Thyroid gland (tissue), 4 donors: Measurements from ENCODE around the gene TGM5. TPM values are rescaled to one million over a fixed set of nuclear protein-coding genes. Genes with fewer than 3 reads are reported as not detected.

Experiments used
- DNase-seq, 2 donors: peaks; one replicate each; pipeline ENCODE4 v3.0.0-alpha.2; 2019
- H3K27ac ChIP-seq, 3 donors: fragments of 200-600 bp; sonication (generic); 1 replicate in 2 of 3; 2 replicates in 1 of 3; pipeline ENCODE4 v1.5.1; 2016 to 2019; ENCODE audit warnings: mild to moderate bottlenecking in 1 of 3, moderate library complexity in 1 of 3
- H3K27me3 ChIP-seq: fragments of 200-600 bp; sonication (generic); one replicate; pipeline ENCODE4 v1.5.1; 2019
- H3K36me3 ChIP-seq, 2 donors: fragments of 200-600 bp; sonication (generic); one replicate each; pipeline ENCODE4 v1.5.1; 2016 to 2019
- H3K4me1 ChIP-seq, 2 donors: fragments of 200-600 bp; sonication (generic); one replicate each; pipeline ENCODE4 v1.5.1; 2017 to 2019
- H3K4me3 ChIP-seq, 3 donors: fragments of 200-600 bp; sonication (generic); replicated peaks in 1 of 3; 1 replicate in 2 of 3; 2 replicates in 1 of 3; pipeline ENCODE4 v1.5.1; 2016; ENCODE audit warnings: mild to moderate bottlenecking in 1 of 3
- H3K9me3 ChIP-seq: fragments of 200-600 bp; sonication (generic); one replicate; pipeline ENCODE4 v1.5.1; 2017
- CTCF ChIP-seq, 6 experiments: fragments of 200-600 bp in 3 of 6; fragments of 450-650 bp in 3 of 6; sonication (generic) in 3 of 6; IDR thresholded peaks; one replicate each; pipeline ENCODE4 v1.5.1; 2016 to 2019; ENCODE audit warnings: antibody characterized with exemption in 6 of 6, mild to moderate bottlenecking in 2 of 6, inconsistent platforms in 1 of 6, moderate library complexity in 1 of 6
- POLR2A ChIP-seq, 2 donors: fragments of 450-650 bp; IDR thresholded peaks; one replicate each; pipeline ENCODE4 v1.6.1; 2017; ENCODE audit warnings: antibody characterized with exemption in 2 of 2, mild to moderate bottlenecking in 2 of 2, moderate library complexity in 1 of 2
- whole genome bisulfite sequencing, 2 donors: methylation state at CpG; one replicate each; pipeline ENCODE4 v1.1.5; 2017; 5-methylcytosine and 5-hydroxymethylcytosine counted together
- intact Hi-C: fragments of 100-400 bp; cut with DNase I; formaldehyde crosslinking; loops from one replicate; pipeline ENCODE4 v1.15.1; 2023
- total RNA-seq, 4 donors: library from RNA; depleted of rRNA; stranded (reverse); fragments of >200 nt; gene quantifications; one replicate each; pipeline ENCODE4 v1.2.3, GENCODE V29; 2016

Gene TGM5
- total RNA-seq, 4 donors from 2014 or later: not detected

GRCh38 chr15:43249699-43250203 lies 17.0 kb downstream of the TGM5 start:
- DNase-seq: no peak
- no peak for TF ChIP-seq POLR2A (IDR thresholded peaks at IDR 0.05)
- TF ChIP-seq CTCF (IDR thresholded peaks at IDR 0.05): no peak
- Histone ChIP-seq H3K27me3 (no peaks in the 10 kb centered on the region), H3K9me3 (no peaks in the 10 kb centered on the region), H3K4me1 (peaks cover 0 to 7% of the 10 kb centered on the region in 2 donors), H3K36me3 (no peaks in the 10 kb centered on the region), H3K27ac (no peak overlapping the region), H3K4me3 (no peak overlapping the region)
- 60 to 75% methylated on average over 5 of the region's 5 CpGs for WGBS, 2 donors
- intact Hi-C loops: no loop called here

- TF ChIP-seq POLR2A (IDR thresholded peaks at IDR 0.05) (no peak), CTCF (IDR thresholded peaks at IDR 0.05) (no peak)
- no peaks in the 10 kb centered on the region for H3K27me3 ChIP-seq
- 72 to 78% methylated on average over 2 of the region's 2 CpGs for WGBS, 2 donors
- no peaks in the 10 kb centered on the region for H3K9me3 ChIP-seq
- peaks cover 0 to 7% of the 10 kb centered on the region in 2 donors for H3K4me1 ChIP-seq
- intact Hi-C loops: no loop called here
- H3K4me3 ChIP-seq: no peak overlapping the region
- H3K27ac ChIP-seq: no peak overlapping the region
- H3K36me3 ChIP-seq: no peaks in the 10 kb centered on the region
- no peak for DNase-seq
These were observed 17.5 kb downstream of the TGM5 start for GRCh38 chr15:43249236-43249635.

- Histone ChIP-seq H3K9me3 (no peaks in the 10 kb centered on the region), H3K36me3 (no peaks in the 10 kb centered on the region), H3K27ac (no peak overlapping the region), H3K4me3 (no peak overlapping the region), H3K4me1 (no peaks in the 10 kb centered on the region), H3K27me3 (no peaks in the 10 kb centered on the region)
- WGBS, 2 donors: 75 to 77% methylated on average over 6 of the region's 6 CpGs
- intact Hi-C loops: no loop called here
- DNase-seq: no peak
- TF ChIP-seq CTCF (IDR thresholded peaks at IDR 0.05) (no peak), POLR2A (IDR thresholded peaks at IDR 0.05) (no peak)
These were observed 20.4 kb downstream of the TGM5 start for GRCh38 chr15:43246261-43246774.

- no peak overlapping the region for H3K4me3 ChIP-seq
- intact Hi-C loops: no loop called here
- H3K27me3 ChIP-seq: no peaks in the 10 kb centered on the region
- H3K27ac ChIP-seq: no peak overlapping the region
- DNase-seq: no peak
- WGBS, 2 donors: 91 to 92% methylated on average over 4 of the region's 4 CpGs
- H3K4me1 ChIP-seq: no peaks in the 10 kb centered on the region
- H3K9me3 ChIP-seq: no peaks in the 10 kb centered on the region
- no peaks in the 10 kb centered on the region for H3K36me3 ChIP-seq
- no peak for TF ChIP-seq CTCF (IDR thresholded peaks at IDR 0.05)
- no peak for TF ChIP-seq POLR2A (IDR thresholded peaks at IDR 0.05)
These were observed 22.6 kb downstream of the TGM5 start for GRCh38 chr15:43244092-43244491.

GRCh38 chr15:43243020-43243645 lies 23.6 kb downstream of the TGM5 start:
- Histone ChIP-seq H3K27ac (no peak overlapping the region), H3K36me3 (no peaks in the 10 kb centered on the region), H3K4me3 (no peak overlapping the region), H3K4me1 (no peaks in the 10 kb centered on the region), H3K9me3 (no peaks in the 10 kb centered on the region), H3K27me3 (no peaks in the 10 kb centered on the region)
- intact Hi-C loops: no loop called here
- no peak for DNase-seq
- TF ChIP-seq CTCF (IDR thresholded peaks at IDR 0.05): no peak
- no peak for TF ChIP-seq POLR2A (IDR thresholded peaks at IDR 0.05)
- WGBS, 2 donors: 67 to 68% methylated on average over 2 of the region's 2 CpGs
